ENCODE data around the gene PRAME.

DNA sequence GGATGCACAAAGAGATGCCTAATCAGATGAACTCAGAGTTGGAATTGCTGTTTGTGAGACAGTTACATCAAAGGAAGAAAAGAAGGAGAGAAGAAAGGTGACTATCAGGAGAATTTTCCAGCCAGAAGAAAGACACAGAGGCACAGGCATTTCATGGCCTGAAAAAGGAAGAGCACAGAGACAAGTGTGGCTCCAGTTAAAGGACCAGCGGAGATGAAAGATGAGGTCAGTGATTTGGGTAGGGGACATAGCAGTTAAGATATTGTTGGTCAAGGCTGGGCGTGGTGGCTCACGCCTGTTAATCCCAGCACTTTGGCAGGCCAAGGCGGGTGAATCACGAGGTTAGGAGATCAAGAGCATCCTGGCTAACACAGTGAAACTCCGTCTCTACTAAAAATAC lies 35.6 kb downstream of the PRAME start:
- TF ChIP-seq, protein P1, sequence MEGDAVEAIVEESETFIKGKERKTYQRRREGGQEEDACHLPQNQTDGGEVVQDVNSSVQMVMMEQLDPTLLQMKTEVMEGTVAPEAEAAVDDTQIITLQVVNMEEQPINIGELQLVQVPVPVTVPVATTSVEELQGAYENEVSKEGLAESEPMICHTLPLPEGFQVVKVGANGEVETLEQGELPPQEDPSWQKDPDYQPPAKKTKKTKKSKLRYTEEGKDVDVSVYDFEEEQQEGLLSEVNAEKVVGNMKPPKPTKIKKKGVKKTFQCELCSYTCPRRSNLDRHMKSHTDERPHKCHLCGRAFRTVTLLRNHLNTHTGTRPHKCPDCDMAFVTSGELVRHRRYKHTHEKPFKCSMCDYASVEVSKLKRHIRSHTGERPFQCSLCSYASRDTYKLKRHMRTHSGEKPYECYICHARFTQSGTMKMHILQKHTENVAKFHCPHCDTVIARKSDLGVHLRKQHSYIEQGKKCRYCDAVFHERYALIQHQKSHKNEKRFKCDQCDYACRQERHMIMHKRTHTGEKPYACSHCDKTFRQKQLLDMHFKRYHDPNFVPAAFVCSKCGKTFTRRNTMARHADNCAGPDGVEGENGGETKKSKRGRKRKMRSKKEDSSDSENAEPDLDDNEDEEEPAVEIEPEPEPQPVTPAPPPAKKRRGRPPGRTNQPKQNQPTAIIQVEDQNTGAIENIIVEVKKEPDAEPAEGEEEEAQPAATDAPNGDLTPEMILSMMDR (IDR thresholded peaks at IDR 0.05; ENCODE audit: low read length): no peak
- no peak for TF ChIP-seq EZH2 (optimal IDR thresholded peaks at IDR 0.05; ENCODE audit: low read depth, low read length)
